RCC 7860 (cell line): ENCODE measurements around the gene CCDC188.
"Not testable (repeated sequence)": the region's sequence is repeated elsewhere in the genome, so short reads cannot be mapped to it uniquely, and the experiment has no call there.

ENCODE experiments used
- DNase-seq: peaks from one replicate; pipeline ENCODE4 v3.0.0-alpha.2; 2015; ENCODE audit warnings: low spot score
- FAIRE-seq: peaks from 2 replicates; lab custom pipeline; 2012; peaks lifted over from hg19 to GRCh38; lab: Jason Lieb, UNC

CCDC188 gene

GRCh38 chr22:20171288-20172140, 20.7 kb upstream of the CCDC188 start:
- DNase-seq: no peak
- no peak for FAIRE-seq

- FAIRE-seq: no peak
Measured at GRCh38 chr22:20170170-20170569, 19.3 kb upstream of the CCDC188 start.

GRCh38 chr22:20169253-20169822, 18.5 kb upstream of the CCDC188 start:
- no peak for FAIRE-seq
- no peak for DNase-seq

More at GRCh38 chr22:20170170-20170569, 19.3 kb upstream of the CCDC188 start:
- DNase-seq: no peak

- FAIRE-seq (no peak), DNase-seq (no peak)
Measured at GRCh38 chr22:20167643-20168322, 16.9 kb upstream of the CCDC188 start.

GRCh38 chr22:20166703-20167102, 15.8 kb upstream of the CCDC188 start:
- no peak for DNase-seq
- no peak for FAIRE-seq

GRCh38 chr22:20165913-20166312, 15.1 kb upstream of the CCDC188 start:
- FAIRE-seq (no peak), DNase-seq (no peak)

GRCh38 chr22:20165421-20165820, 14.6 kb upstream of the CCDC188 start:
- FAIRE-seq: no peak
- DNase-seq: no peak

- no peak for FAIRE-seq
Measured at GRCh38 chr22:20164863-20165262, 14.0 kb upstream of the CCDC188 start.

GRCh38 chr22:20160041-20160440, 9.2 kb upstream of the CCDC188 start:
- FAIRE-seq (no peak), DNase-seq (no peak)

More at GRCh38 chr22:20164863-20165262, 14.0 kb upstream of the CCDC188 start:
- DNase-seq: no peak

GRCh38 chr22:20159531-20159930, 8.7 kb upstream of the CCDC188 start:
- FAIRE-seq, DNase-seq: not testable (repeated sequence)

- DNase-seq (no peak), FAIRE-seq (no peak)
Measured at GRCh38 chr22:20159076-20159475, 8.2 kb upstream of the CCDC188 start.

GRCh38 chr22:20158391-20159036, 7.7 kb upstream of the CCDC188 start:
- DNase-seq (no peak), FAIRE-seq (no peak)

- FAIRE-seq: no peak
- no peak for DNase-seq
Measured at GRCh38 chr22:20157430-20158183, 6.8 kb upstream of the CCDC188 start.

- FAIRE-seq (no peak), DNase-seq (peak; percentile 31)
Measured at GRCh38 chr22:20156611-20157429, 6.0 kb upstream of the CCDC188 start.

- DNase-seq (no peak), FAIRE-seq (no peak)
Measured at GRCh38 chr22:20156042-20156389, 5.2 kb upstream of the CCDC188 start.

- no peak for FAIRE-seq
Measured at GRCh38 chr22:20155330-20156041, 4.6 kb upstream of the CCDC188 start.

GRCh38 chr22:20154602-20155187, 3.8 kb upstream of the CCDC188 start:
- DNase-seq (no peak), FAIRE-seq (no peak)

More at GRCh38 chr22:20155330-20156041, 4.6 kb upstream of the CCDC188 start:
- peak; percentile 36 for DNase-seq

- no peak for DNase-seq
- FAIRE-seq: no peak
Measured at GRCh38 chr22:20153945-20154344, 3.1 kb upstream of the CCDC188 start.

- FAIRE-seq: no peak
- no peak for DNase-seq
Measured at GRCh38 chr22:20152464-20152890, 1.6 kb upstream of the CCDC188 start.
